OCI-M2 (cell line): ENCODE results near the gene EHMT2.
"Not testable (repeated sequence)": the region's sequence is repeated elsewhere in the genome, so short reads cannot be mapped to it uniquely, and the experiment has no call there.

ENCODE experiments used
- DNase-seq: peaks from one replicate; lab custom pipeline; 2025; ENCODE audit not compliant: unreplicated experiment; lab: John Stamatoyannopoulos, UW

Gene EHMT2

GRCh38 chr6:31897612-31898382 is at the start of gene EHMT2:
Gene EHMT2, minus strand, starts transcription at chr6:31897698. Its CDS starts 21 bp downstream, at chr6:31897677.
- DNase-seq = peak; percentile 58

- DNase-seq = no peak
Measured at GRCh38 chr6:31947070-31947675, 49.7 kb upstream of the EHMT2 start.

- no peak for DNase-seq
Measured at GRCh38 chr6:31946370-31946885, 48.9 kb upstream of the EHMT2 start.

- DNase-seq = no peak
Measured at GRCh38 chr6:31945507-31946369, 48.2 kb upstream of the EHMT2 start, which contains the start of gene CFB. Gene CFB, plus strand, starts transcription at chr6:31946095. Its CDS starts 127 bp downstream, at chr6:31946222.

GRCh38 chr6:31945154-31945506 is 47.6 kb upstream of the EHMT2 start:
- DNase-seq = no peak

DNA sequence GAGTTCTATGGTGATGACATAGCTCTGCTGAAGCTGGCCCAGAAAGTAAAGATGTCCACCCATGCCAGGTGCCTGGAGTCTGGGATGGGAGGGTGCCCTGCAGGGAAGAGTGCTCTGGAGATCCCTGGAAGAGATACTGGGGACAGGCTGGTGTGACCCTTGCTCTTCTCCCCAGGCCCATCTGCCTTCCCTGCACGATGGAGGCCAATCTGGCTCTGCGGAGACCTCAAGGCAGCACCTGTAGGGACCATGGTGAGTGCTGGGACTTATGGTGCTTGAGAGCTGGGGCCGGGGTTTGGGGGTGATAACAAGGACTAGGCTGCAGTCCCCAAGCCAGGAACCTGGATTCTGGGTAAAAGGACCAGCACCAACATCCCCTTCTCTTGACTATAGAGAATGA is 46.2 kb upstream of the EHMT2 start:
- DNase-seq = no peak

DNA sequence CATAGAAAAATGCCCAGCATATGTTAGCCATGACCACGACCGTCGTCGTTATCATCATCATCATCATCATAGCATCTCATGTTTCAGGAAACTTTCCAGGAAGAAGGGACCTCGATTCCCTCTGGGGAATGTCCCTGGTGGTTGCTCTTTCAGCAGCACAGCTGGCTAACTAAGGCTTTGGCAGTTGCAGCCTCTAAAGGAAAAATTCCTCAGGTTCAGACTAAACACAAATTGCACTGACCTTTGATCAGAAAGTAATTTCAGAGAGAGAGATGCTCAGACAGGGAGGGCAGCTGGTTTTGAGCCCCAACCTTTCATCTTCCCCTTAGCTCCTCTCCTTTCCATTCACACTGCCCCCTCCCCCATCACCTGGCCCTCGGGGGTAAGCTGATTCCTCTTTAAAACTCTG is 42.8 kb upstream of the EHMT2 start:
- no peak for DNase-seq

DNA sequence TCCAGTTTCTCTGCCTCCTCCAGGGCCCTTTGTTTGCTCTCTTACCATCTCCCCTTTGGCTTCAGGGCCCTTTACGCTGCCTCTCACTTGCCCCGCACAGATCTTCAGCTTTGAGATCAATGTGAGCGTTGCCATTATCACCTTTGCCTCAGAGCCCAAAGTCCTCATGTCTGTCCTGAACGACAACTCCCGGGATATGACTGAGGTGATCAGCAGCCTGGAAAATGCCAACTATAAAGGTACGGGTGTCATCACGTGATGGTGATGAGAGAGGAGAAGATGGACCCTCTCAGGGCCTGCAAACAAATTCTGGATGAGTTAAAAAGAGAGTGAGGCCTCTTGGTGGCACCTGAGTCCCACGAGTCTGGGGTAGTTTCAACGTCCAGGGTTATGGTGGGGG is 38.3 kb upstream of the EHMT2 start:
- DNase-seq = no peak

GRCh38 chr6:31935021-31935420 is 37.5 kb upstream of the EHMT2 start:
- DNase-seq = no peak

GRCh38 chr6:31933537-31933936 is 36.0 kb upstream of the EHMT2 start:
- no peak for DNase-seq

DNA sequence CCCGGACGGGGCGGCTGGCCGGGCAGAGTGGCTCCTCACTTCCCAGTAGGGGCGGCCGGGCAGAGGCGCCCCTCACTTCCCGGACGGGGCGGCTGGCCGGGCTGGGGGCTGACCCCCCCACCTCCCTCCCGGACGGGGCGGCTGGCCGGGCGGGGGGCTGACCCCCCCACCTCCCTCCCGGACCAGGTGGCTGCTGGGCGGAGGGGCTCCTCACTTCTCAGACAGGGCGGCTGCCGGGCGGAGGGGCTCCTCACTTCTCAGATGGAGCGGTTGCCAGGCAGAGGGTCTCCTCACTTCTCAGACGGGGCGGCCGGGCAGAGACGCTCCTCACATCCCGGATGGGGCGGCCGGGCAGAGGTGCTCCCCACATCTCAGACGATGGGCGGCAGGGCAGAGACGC is 34.6 kb upstream of the EHMT2 start:
- DNase-seq = not testable (repeated sequence)

GRCh38 chr6:31930962-31931361 is 33.5 kb upstream of the EHMT2 start:
- DNase-seq = no peak

- no peak for DNase-seq
Measured at GRCh38 chr6:31928672-31928939, 31.1 kb upstream of the EHMT2 start.

GRCh38 chr6:31927863-31928671 is 30.6 kb upstream of the EHMT2 start:
- no peak for DNase-seq

DNA sequence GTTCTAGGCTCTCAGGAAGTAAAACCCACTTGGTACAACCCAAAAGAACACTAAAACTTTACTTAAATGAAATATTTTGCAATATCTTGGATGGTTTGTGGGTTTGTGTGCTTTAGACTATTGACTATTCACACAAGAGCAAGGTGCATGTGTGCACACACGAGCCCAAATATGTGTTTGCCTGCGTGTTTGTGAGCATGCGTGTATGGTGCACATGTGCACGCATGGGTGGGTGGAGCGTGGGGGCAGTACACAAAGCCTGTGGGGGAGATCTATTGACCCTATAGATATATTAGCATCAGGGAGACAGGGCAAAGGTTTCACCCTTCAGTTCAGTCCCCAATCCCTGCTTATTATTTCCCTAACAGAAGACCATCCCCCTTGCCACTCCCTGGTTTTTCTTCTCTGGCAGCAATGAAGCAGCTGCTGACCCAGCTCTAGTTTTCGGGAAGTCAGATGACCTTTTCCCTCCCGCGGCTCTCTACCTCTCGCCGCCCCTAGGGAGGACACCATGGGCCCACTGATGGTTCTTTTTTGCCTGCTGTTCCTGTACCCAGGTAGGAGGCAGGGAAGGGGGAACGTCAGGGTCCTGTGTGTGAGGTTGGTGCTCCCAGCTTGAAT is 29.9 kb upstream of the EHMT2 start, which contains the start of gene C2:
C2 (plus strand) TSS at position 476 of the 621 bp plus-strand sequence; CDS start at position 512, 36 bp downstream.
- no peak for DNase-seq

DNA sequence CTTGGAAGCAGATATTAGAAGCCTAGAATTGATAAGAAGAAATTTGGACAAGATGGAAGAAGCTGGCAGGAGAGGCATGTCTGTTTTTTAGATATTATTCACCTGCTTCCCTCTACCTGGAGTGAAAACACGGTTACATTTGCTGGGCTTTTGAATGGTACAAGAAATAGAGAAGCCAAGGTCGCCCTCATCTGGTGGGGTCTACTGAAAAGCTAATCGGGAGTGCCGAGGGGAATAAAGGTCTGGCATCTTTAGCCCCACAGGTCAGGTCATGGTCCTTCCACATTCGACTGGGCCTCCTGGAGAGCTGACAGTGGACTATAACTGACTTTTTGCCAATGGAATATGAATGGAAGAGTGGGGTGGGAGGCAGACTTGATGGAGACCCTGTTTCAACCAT is 25.4 kb upstream of the EHMT2 start:
- DNase-seq = no peak

- DNase-seq = no peak
Measured at GRCh38 chr6:31920811-31921210, 23.3 kb upstream of the EHMT2 start.

GRCh38 chr6:31919624-31920303 is 22.3 kb upstream of the EHMT2 start:
- no peak for DNase-seq

- no peak for DNase-seq
Measured at GRCh38 chr6:31918069-31918720, 20.7 kb upstream of the EHMT2 start.
